HCT116 (cell line): ENCODE measurements around the gene PARM1.

Experiments used
- EZH2 ChIP-seq: fragments of 200-600 bp; sonication (generic); IDR thresholded peaks from 2 replicates; pipeline ENCODE4 v1.6.1; 2017; ENCODE audit warnings: antibody characterized with exemption, mixed run types
- JUND ChIP-seq: IDR thresholded peaks from 2 replicates; pipeline ENCODE4 v1.6.1; 2012
- POLR2A ChIP-seq: IDR thresholded peaks from 2 replicates; pipeline ENCODE4 v1.7.0; 2011; ENCODE audit warnings: borderline replicate concordance; ENCODE audit not compliant: insufficient read depth, insufficient read length; ENCODE audit errors: extremely low read depth
- POLR2AphosphoS5 ChIP-seq: IDR thresholded peaks from 2 replicates; pipeline ENCODE4 v1.6.1; 2011; ENCODE audit warnings: mild to moderate bottlenecking, low read depth, low read length, moderate library complexity
- RAD21 ChIP-seq: IDR thresholded peaks from 2 replicates; pipeline ENCODE4 v1.6.1; 2012; ENCODE audit warnings: low read depth, mild to moderate bottlenecking
- TF ChIP-seq, protein P1 (sequence below), 3 experiments: fragments of 200-600 bp in 1 of 3; sonication (generic) in 1 of 3; IDR thresholded peaks in 2 of 3; conservative IDR thresholded peaks in 1 of 3; 2 replicates each; pipeline ENCODE4 v1.5.1; 2012 to 2017; ENCODE audit warnings: low read depth in 2 of 3, low read length in 2 of 3, antibody characterized with exemption in 1 of 3, borderline replicate concordance in 1 of 3, control low read depth in 1 of 3, mild to moderate bottlenecking in 1 of 3, mixed read lengths in 1 of 3, mixed run types in 1 of 3, moderate library complexity in 1 of 3; ENCODE audit not compliant: insufficient read depth in 1 of 3
- TF ChIP-seq, protein P2 (sequence below): IDR thresholded peaks from 2 replicates; pipeline ENCODE4 v1.6.1; 2012; ENCODE audit warnings: low read depth

DNA sequence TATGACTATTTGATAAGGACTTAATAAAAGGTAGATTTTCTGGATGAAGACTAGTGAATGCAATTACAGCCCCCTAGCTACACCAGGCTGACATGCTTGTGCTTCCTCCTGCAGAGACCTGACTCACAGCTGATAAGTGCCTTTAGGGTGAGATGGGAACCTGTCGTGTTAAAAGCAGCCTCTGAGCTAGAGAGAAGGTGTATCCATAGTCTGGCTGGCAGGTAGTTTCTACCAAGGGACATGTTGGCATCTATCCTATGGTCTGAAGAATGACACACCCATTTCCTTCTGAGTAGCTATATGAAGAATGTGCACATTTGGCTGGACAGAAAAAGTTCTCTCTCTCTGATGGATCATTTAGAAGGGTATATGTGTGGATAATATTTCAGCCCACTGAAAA is 64.1 kb downstream of the PARM1 start:
- TF ChIP-seq POLR2A (no peak), RAD21 (no peak), POLR2AphosphoS5 (no peak), EZH2 (no peak), JUND (no peak)
- TF ChIP-seq, protein P1, sequence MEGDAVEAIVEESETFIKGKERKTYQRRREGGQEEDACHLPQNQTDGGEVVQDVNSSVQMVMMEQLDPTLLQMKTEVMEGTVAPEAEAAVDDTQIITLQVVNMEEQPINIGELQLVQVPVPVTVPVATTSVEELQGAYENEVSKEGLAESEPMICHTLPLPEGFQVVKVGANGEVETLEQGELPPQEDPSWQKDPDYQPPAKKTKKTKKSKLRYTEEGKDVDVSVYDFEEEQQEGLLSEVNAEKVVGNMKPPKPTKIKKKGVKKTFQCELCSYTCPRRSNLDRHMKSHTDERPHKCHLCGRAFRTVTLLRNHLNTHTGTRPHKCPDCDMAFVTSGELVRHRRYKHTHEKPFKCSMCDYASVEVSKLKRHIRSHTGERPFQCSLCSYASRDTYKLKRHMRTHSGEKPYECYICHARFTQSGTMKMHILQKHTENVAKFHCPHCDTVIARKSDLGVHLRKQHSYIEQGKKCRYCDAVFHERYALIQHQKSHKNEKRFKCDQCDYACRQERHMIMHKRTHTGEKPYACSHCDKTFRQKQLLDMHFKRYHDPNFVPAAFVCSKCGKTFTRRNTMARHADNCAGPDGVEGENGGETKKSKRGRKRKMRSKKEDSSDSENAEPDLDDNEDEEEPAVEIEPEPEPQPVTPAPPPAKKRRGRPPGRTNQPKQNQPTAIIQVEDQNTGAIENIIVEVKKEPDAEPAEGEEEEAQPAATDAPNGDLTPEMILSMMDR (IDR thresholded peaks at IDR 0.05 in 2 of 3, conservative IDR thresholded peaks at IDR 0.05 in 1 of 3; ENCODE audit: borderline replicate concordance in 1 of 3, insufficient read depth in 1 of 3, low read depth in 2 of 3, low read length in 2 of 3), result no peak
- TF ChIP-seq, protein P2, sequence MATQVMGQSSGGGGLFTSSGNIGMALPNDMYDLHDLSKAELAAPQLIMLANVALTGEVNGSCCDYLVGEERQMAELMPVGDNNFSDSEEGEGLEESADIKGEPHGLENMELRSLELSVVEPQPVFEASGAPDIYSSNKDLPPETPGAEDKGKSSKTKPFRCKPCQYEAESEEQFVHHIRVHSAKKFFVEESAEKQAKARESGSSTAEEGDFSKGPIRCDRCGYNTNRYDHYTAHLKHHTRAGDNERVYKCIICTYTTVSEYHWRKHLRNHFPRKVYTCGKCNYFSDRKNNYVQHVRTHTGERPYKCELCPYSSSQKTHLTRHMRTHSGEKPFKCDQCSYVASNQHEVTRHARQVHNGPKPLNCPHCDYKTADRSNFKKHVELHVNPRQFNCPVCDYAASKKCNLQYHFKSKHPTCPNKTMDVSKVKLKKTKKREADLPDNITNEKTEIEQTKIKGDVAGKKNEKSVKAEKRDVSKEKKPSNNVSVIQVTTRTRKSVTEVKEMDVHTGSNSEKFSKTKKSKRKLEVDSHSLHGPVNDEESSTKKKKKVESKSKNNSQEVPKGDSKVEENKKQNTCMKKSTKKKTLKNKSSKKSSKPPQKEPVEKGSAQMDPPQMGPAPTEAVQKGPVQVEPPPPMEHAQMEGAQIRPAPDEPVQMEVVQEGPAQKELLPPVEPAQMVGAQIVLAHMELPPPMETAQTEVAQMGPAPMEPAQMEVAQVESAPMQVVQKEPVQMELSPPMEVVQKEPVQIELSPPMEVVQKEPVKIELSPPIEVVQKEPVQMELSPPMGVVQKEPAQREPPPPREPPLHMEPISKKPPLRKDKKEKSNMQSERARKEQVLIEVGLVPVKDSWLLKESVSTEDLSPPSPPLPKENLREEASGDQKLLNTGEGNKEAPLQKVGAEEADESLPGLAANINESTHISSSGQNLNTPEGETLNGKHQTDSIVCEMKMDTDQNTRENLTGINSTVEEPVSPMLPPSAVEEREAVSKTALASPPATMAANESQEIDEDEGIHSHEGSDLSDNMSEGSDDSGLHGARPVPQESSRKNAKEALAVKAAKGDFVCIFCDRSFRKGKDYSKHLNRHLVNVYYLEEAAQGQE, result no peak
